SK-N-SH treated with all-trans-retinoic acid at 6 μM for 48 hours (cell line): Measurements from ENCODE around the gene TLDC2.

Source experiments
- ARNTL ChIP-seq: fragments of 450-650 bp; formaldehyde crosslinking; IDR thresholded peaks from 2 replicates; pipeline ENCODE4 v1.5.0; 2020; ENCODE audit warnings: low read depth, mild to moderate bottlenecking, moderate library complexity, borderline replicate concordance
- BACH2 ChIP-seq: fragments of 250-450 bp; sonication (Bioruptor Pico); IDR thresholded peaks from 2 replicates; pipeline ENCODE4 v1.9.0; 2021; ENCODE audit warnings: mild to moderate bottlenecking, borderline replicate concordance
- CREB5 ChIP-seq: fragments of 250-450 bp; sonication (Bioruptor Pico); IDR thresholded peaks from 2 replicates; pipeline ENCODE4 v1.5.1; 2020; ENCODE audit warnings: low read depth, mild to moderate bottlenecking, moderate library complexity
- ESRRG ChIP-seq: fragments of 250-450 bp; sonication (Bioruptor Pico); IDR thresholded peaks from 2 replicates; pipeline ENCODE4 v1.6.1; 2021; ENCODE audit warnings: mild to moderate bottlenecking
- PATZ1 ChIP-seq: fragments of 250-450 bp; sonication (Bioruptor Pico); IDR thresholded peaks from 2 replicates; pipeline ENCODE4 v1.8.0; 2020; ENCODE audit warnings: mild to moderate bottlenecking, moderate library complexity, borderline replicate concordance
- POU6F1 ChIP-seq: fragments of 250-450 bp; sonication (Bioruptor Pico); IDR thresholded peaks from 2 replicates; pipeline ENCODE4 v1.8.0; 2021; ENCODE audit warnings: low read depth, mild to moderate bottlenecking, moderate library complexity, borderline replicate concordance
- PPARA ChIP-seq: fragments of 250-450 bp; sonication (Bioruptor Pico); IDR thresholded peaks from 2 replicates; pipeline ENCODE4 v1.5.0; 2020; ENCODE audit warnings: mild to moderate bottlenecking, borderline replicate concordance
- TCF4 ChIP-seq: fragments of 250-450 bp; sonication (Bioruptor Pico); IDR thresholded peaks from 2 replicates; pipeline ENCODE4 v1.8.0; 2021; ENCODE audit warnings: mild to moderate bottlenecking, moderate library complexity, borderline replicate concordance
- TOX ChIP-seq: fragments of 250-450 bp; sonication (Bioruptor Pico); IDR thresholded peaks from 2 replicates; pipeline ENCODE4 v1.8.0; 2021; ENCODE audit warnings: mild to moderate bottlenecking, moderate library complexity, borderline replicate concordance
- TSHZ2 ChIP-seq: fragments of 250-450 bp; sonication (Bioruptor Pico); IDR thresholded peaks from 2 replicates; pipeline ENCODE4 v1.5.0; 2020; ENCODE audit warnings: mild to moderate bottlenecking, moderate library complexity
- ZC3H10 ChIP-seq: fragments of 250-450 bp; sonication (Bioruptor Pico); IDR thresholded peaks from 2 replicates; pipeline ENCODE4 v1.5.1; 2021; ENCODE audit warnings: mild to moderate bottlenecking, moderate library complexity
- ZFP3 ChIP-seq: fragments of 250-450 bp; sonication (Bioruptor Pico); IDR thresholded peaks from 2 replicates; pipeline ENCODE4 v1.5.0; 2020; ENCODE audit warnings: mild to moderate bottlenecking, moderate library complexity
- ZFP30 ChIP-seq: fragments of 450-650 bp; formaldehyde crosslinking; IDR thresholded peaks from 2 replicates; pipeline ENCODE4 v1.5.0; 2022; ENCODE audit warnings: mild to moderate bottlenecking, moderate library complexity
- ZNF70 ChIP-seq: fragments of 450-650 bp; formaldehyde crosslinking; IDR thresholded peaks from 2 replicates; pipeline ENCODE4 v1.5.0; 2020; ENCODE audit warnings: mild to moderate bottlenecking, moderate library complexity

- TF ChIP-seq PATZ1 (CRISPR knock-in tag): no peak
- no peak for TF ChIP-seq TCF4 (CRISPR knock-in tag)
- no peak for TF ChIP-seq PPARA
- TF ChIP-seq CREB5 (CRISPR knock-in tag): no peak
- no peak for TF ChIP-seq ZNF70 (CRISPR knock-in tag)
- no peak for TF ChIP-seq ARNTL (CRISPR knock-in tag)
- TF ChIP-seq ESRRG (CRISPR knock-in tag): no peak
- no peak for TF ChIP-seq ZFP3 (CRISPR knock-in tag)
- no peak for TF ChIP-seq BACH2 (CRISPR knock-in tag)
- TF ChIP-seq ZFP30: no peak
- TF ChIP-seq TOX (CRISPR knock-in tag): no peak
- TF ChIP-seq TSHZ2 (CRISPR knock-in tag): no peak
- no peak for TF ChIP-seq POU6F1 (CRISPR knock-in tag)
- TF ChIP-seq ZC3H10 (CRISPR knock-in tag): no peak
These were observed 19.7 kb upstream of the TLDC2 start for GRCh38 chr20:36856195-36856594.
